Measurements from ENCODE around the gene PKIG. TPM values are rescaled to one million over a fixed set of nuclear protein-coding genes. Genes with fewer than 3 reads are reported as not detected.

Gene PKIG
- total and polyA plus RNA-seq, 9 of the 15 experiments (the other 6 are each of a cell fraction or from before 2014, with no cell fraction given): 0.13 to 7.0 (median 4.7) TPM

DNA sequence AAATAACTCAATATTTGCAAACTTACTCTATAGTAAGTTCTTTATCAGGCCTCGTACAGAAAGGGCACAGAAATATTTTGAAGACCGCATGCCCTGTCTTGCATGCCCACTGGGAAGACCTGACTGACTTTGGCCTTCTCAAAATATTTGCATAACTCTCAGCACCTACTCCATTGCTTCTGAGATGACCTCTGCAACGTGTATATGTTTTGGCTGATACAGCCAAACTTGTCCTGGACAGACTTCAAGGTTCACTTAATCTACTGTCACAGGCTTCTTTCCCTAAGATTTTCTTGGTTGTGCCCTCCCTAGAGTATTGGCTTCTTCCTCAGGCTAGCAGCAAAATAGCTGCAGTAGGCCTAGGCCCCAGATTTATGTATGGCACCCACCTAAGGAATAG, 39.0 kb upstream of the PKIG start:
- H3K9me1 ChIP-seq (ENCODE audit: control insufficient read depth, insufficient read depth, low read length): no peaks in the 10 kb centered on the region
- intact Hi-C loops (cut with micrococcal nuclease): no loop called here
- no peaks in the 10 kb centered on the region for H4K20me1 ChIP-seq (replicated peaks; ENCODE audit: control insufficient read depth, insufficient read depth, low read length)
- H2AFZ ChIP-seq (ENCODE audit: low read depth, low read length): peak overlapping the region; percentile 93
- H3K27me3 ChIP-seq (ENCODE audit: control insufficient read depth in 2 of 2, insufficient read depth in 2 of 2, low read length in 2 of 2): no peaks in the 10 kb centered on the region
- BruUV-seq (replicated peaks): no TSS peak
- H3K9ac ChIP-seq (ENCODE audit: insufficient read depth in 1 of 2, low read depth in 2 of 2, low read length in 2 of 2): no peak overlapping the region
- CTCF ChIA-PET (ENCODE audit: low intra/inter-chr PET ratio): no interaction called here
- ATAC-seq (no peak; the same call in 2 of the 3 replicates), DNase-seq (ENCODE audit: extremely low read depth in 1 of 4, low spot score in 3 of 4) (no peak), FAIRE-seq (no peak)
- no peak overlapping the region for H3K4me2 ChIP-seq (ENCODE audit: insufficient read depth, low read length)
- H3K4me1 ChIP-seq (replicated peaks in 1 of 2; ENCODE audit: control insufficient read depth in 2 of 2, insufficient read depth in 2 of 2, low read length in 2 of 2): peaks cover 3 to 14% of the 10 kb centered on the region in 2 experiments; a peak in 3 of 5 replicates
- no peaks in the 10 kb centered on the region for H3K79me2 ChIP-seq (ENCODE audit: control insufficient read depth, insufficient read depth, low read length)
- TF ChIP-seq BRCA1 (IDR thresholded peaks at IDR 0.05) (no peak), BRCA1 (CRISPR knock-in tag; IDR thresholded peaks at IDR 0.05) (no peak), CBFA2T3 (IDR thresholded peaks at IDR 0.05) (0 out of 2 replicates have a peak, but pooled peaks have one; percentile 12)
- no peaks in the 10 kb centered on the region for H3K36me3 ChIP-seq (ENCODE audit: control insufficient read depth, insufficient read depth, low read length)
- in situ Hi-C loops (cut with MboI): no loop called here
- no peaks in the 10 kb centered on the region for H3K9me3 ChIP-seq (replicated peaks; ENCODE audit: control insufficient read depth, insufficient read depth, low read depth, low read length)
- H3K27ac ChIP-seq (ENCODE audit: extremely low read depth, low read depth, low read length): no peak overlapping the region
- 58% methylated on average over 3 of the region's 3 CpGs for WGBS (ENCODE audit: insufficient coverage, low coverage, missing lambda C conversion rate)
- POLR2A ChIA-PET: interaction anchor here (0.6 to 1.1 kb wide), 3 partner anchors 10 to 40 kb away, joined by 3 to 4 read pairs (median 3); no protein-coding TSS in a partner anchor
- no peak overlapping the region for H3K4me3 ChIP-seq

DNA sequence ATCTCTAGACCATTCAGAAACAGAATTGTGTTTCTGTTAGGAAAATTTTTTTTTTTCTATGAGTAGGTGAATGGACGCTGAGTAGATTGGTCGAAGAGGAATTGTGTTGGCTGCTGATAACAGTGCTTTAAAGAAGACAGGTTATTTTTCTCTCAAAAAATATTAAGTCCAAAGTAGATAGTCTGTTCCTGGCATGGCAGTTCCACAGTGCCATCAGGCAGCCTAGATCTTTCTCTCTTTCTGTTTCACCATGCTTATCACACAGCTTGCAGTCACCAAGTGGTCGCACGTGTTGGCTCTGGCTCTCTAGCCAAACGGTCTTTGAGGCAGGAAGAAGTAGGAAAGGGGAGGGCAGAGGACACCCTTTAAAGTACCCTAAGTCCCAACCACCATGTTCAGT, 38.1 kb upstream of the PKIG start:
- DNase-seq (ENCODE audit: extremely low read depth in 1 of 4, low spot score in 3 of 4) (peak; percentile 35 to 67 (median 50)), ATAC-seq (peak; percentile 68), FAIRE-seq (peak; percentile 26)
- intact Hi-C loops (cut with micrococcal nuclease) (no loop called here), in situ Hi-C loops (cut with MboI) (no loop called here)
- POLR2A ChIA-PET: interaction anchor here (0.7 to 1.2 kb wide), 3 partner anchors 9 to 16 kb away, joined by 3 to 4 read pairs (median 3); no protein-coding TSS in a partner anchor
- CTCF ChIA-PET (ENCODE audit: low intra/inter-chr PET ratio): no interaction called here
- no peaks in the 10 kb centered on the region for H3K27me3 ChIP-seq (ENCODE audit: control insufficient read depth in 2 of 2, insufficient read depth in 2 of 2, low read length in 2 of 2)
- no peak overlapping the region for H3K4me3 ChIP-seq
- no peaks in the 10 kb centered on the region for H3K79me2 ChIP-seq (ENCODE audit: control insufficient read depth, insufficient read depth, low read length)
- no peaks in the 10 kb centered on the region for H3K36me3 ChIP-seq (ENCODE audit: control insufficient read depth, insufficient read depth, low read length)
- H2AFZ ChIP-seq (ENCODE audit: low read depth, low read length): peak overlapping the region; percentile 93
- no peaks in the 10 kb centered on the region for H3K9me3 ChIP-seq (replicated peaks; ENCODE audit: control insufficient read depth, insufficient read depth, low read depth, low read length)
- peak overlapping the region in 1 of 2 experiments; percentile 35; a peak in 2 of 4 replicates for H3K9ac ChIP-seq (ENCODE audit: insufficient read depth in 1 of 2, low read depth in 2 of 2, low read length in 2 of 2)
- WGBS (ENCODE audit: insufficient coverage, low coverage, missing lambda C conversion rate): 3% methylated on average over 5 of the region's 5 CpGs
- H3K4me2 ChIP-seq (ENCODE audit: insufficient read depth, low read length): peak overlapping the region; percentile 52; the same call in 1 of the 2 replicates
- peaks cover 3 to 18% of the 10 kb centered on the region in 2 experiments; a peak in 3 of 5 replicates for H3K4me1 ChIP-seq (replicated peaks in 1 of 2; ENCODE audit: control insufficient read depth in 2 of 2, insufficient read depth in 2 of 2, low read length in 2 of 2)
- no TSS peak for BruUV-seq (replicated peaks)
- H3K9me1 ChIP-seq (ENCODE audit: control insufficient read depth, insufficient read depth, low read length): no peaks in the 10 kb centered on the region
- H3K27ac ChIP-seq (ENCODE audit: extremely low read depth, low read depth, low read length): peak overlapping the region; percentile 58
- no peaks in the 10 kb centered on the region for H4K20me1 ChIP-seq (replicated peaks; ENCODE audit: control insufficient read depth, insufficient read depth, low read length)
- TF ChIP-seq HEY1 (CRISPR knock-in tag; IDR thresholded peaks at IDR 0.05; ENCODE audit: borderline replicate concordance): no peak
- TF ChIP-seq, protein P1, sequence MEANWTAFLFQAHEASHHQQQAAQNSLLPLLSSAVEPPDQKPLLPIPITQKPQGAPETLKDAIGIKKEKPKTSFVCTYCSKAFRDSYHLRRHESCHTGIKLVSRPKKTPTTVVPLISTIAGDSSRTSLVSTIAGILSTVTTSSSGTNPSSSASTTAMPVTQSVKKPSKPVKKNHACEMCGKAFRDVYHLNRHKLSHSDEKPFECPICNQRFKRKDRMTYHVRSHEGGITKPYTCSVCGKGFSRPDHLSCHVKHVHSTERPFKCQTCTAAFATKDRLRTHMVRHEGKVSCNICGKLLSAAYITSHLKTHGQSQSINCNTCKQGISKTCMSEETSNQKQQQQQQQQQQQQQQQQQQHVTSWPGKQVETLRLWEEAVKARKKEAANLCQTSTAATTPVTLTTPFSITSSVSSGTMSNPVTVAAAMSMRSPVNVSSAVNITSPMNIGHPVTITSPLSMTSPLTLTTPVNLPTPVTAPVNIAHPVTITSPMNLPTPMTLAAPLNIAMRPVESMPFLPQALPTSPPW (CRISPR knock-in tag; IDR thresholded peaks at IDR 0.05): peak; percentile 58
- TF ChIP-seq GATA2 (CRISPR knock-in tag; IDR thresholded peaks at IDR 0.05): peak; percentile 33; the same call in 1 of the 2 replicates
- TF ChIP-seq, protein P2, sequence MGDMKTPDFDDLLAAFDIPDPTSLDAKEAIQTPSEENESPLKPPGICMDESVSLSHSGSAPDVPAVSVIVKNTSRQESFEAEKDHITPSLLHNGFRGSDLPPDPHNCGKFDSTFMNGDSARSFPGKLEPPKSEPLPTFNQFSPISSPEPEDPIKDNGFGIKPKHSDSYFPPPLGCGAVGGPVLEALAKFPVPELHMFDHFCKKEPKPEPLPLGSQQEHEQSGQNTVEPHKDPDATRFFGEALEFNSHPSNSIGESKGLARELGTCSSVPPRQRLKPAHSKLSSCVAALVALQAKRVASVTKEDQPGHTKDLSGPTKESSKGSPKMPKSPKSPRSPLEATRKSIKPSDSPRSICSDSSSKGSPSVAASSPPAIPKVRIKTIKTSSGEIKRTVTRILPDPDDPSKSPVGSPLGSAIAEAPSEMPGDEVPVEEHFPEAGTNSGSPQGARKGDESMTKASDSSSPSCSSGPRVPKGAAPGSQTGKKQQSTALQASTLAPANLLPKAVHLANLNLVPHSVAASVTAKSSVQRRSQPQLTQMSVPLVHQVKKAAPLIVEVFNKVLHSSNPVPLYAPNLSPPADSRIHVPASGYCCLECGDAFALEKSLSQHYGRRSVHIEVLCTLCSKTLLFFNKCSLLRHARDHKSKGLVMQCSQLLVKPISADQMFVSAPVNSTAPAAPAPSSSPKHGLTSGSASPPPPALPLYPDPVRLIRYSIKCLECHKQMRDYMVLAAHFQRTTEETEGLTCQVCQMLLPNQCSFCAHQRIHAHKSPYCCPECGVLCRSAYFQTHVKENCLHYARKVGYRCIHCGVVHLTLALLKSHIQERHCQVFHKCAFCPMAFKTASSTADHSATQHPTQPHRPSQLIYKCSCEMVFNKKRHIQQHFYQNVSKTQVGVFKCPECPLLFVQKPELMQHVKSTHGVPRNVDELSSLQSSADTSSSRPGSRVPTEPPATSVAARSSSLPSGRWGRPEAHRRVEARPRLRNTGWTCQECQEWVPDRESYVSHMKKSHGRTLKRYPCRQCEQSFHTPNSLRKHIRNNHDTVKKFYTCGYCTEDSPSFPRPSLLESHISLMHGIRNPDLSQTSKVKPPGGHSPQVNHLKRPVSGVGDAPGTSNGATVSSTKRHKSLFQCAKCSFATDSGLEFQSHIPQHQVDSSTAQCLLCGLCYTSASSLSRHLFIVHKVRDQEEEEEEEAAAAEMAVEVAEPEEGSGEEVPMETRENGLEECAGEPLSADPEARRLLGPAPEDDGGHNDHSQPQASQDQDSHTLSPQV (IDR thresholded peaks at IDR 0.05): peak; percentile 83
- TF ChIP-seq, protein P3, sequence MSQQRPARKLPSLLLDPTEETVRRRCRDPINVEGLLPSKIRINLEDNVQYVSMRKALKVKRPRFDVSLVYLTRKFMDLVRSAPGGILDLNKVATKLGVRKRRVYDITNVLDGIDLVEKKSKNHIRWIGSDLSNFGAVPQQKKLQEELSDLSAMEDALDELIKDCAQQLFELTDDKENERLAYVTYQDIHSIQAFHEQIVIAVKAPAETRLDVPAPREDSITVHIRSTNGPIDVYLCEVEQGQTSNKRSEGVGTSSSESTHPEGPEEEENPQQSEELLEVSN (IDR thresholded peaks at IDR 0.05; ENCODE audit: borderline replicate concordance in 1 of 2, extremely low read depth in 1 of 2, insufficient read depth in 1 of 2, insufficient read length in 1 of 2, low read depth in 1 of 2, low read length in 1 of 2, poor library complexity in 1 of 2, severe bottlenecking in 1 of 2): peak in 1 of 2 experiments; percentile 67

Data from K562 (cell line).